Mononuclear cell (primary cell): Measurements from ENCODE around the gene KIF6. TPM values are rescaled to one million over a fixed set of nuclear protein-coding genes. Genes with fewer than 3 reads are reported as not detected.
"Not testable (repeated sequence)": the region's sequence is repeated elsewhere in the genome, so short reads cannot be mapped to it uniquely, and the experiment has no call there.

ENCODE experiments used
- H3K27me3 ChIP-seq: 2 replicates; pipeline ENCODE4 v1.6.0; 2011; ENCODE audit warnings: low read length, control low read depth; ENCODE audit not compliant: insufficient read depth
- H3K4me1 ChIP-seq: 2 replicates; pipeline ENCODE4 v1.5.1; 2011; ENCODE audit warnings: mild to moderate bottlenecking, low read length, control low read depth; ENCODE audit not compliant: insufficient read depth
- H3K4me3 ChIP-seq: 2 replicates; pipeline ENCODE4 v1.5.1; 2011; ENCODE audit warnings: mild to moderate bottlenecking, low read length, moderate library complexity
- H3K9me3 ChIP-seq: 2 replicates; pipeline ENCODE4 v1.5.1; 2011; ENCODE audit warnings: low read depth, mild to moderate bottlenecking, control low read depth, low read length
- total RNA-seq: library from RNA; depleted of rRNA; stranded (reverse); fragments of >200 nt; gene quantifications from one replicate; pipeline ENCODE4 v1.2.3, GENCODE V29; 2012

The KIF6 gene
- total RNA-seq, 1 donor = not detected

- Histone ChIP-seq H3K9me3 (no peaks in the 10 kb centered on the region), H3K27me3 (no peaks in the 10 kb centered on the region), H3K4me3 (no peak overlapping the region), H3K4me1 (no peaks in the 10 kb centered on the region)
Measured at GRCh38 chr6:39693206-39693605, 32.0 kb downstream of the KIF6 start.

GRCh38 chr6:39688494-39688893 lies 36.7 kb downstream of the KIF6 start:
- H3K4me1 ChIP-seq = no peaks in the 10 kb centered on the region
- H3K9me3 ChIP-seq = no peaks in the 10 kb centered on the region
- H3K27me3 ChIP-seq = no peaks in the 10 kb centered on the region
- H3K4me3 ChIP-seq = no peak overlapping the region

GRCh38 chr6:39686976-39687375 lies 38.2 kb downstream of the KIF6 start:
- no peaks in the 10 kb centered on the region for H3K27me3 ChIP-seq
- no peaks in the 10 kb centered on the region for H3K4me1 ChIP-seq
- H3K9me3 ChIP-seq = no peaks in the 10 kb centered on the region

GRCh38 chr6:39685938-39686337 lies 39.3 kb downstream of the KIF6 start:
- H3K4me1 ChIP-seq = no peaks in the 10 kb centered on the region
- no peak overlapping the region for H3K4me3 ChIP-seq
- H3K9me3 ChIP-seq = no peaks in the 10 kb centered on the region
- H3K27me3 ChIP-seq = no peaks in the 10 kb centered on the region

More at GRCh38 chr6:39686976-39687375, 38.2 kb downstream of the KIF6 start:
- no peak overlapping the region for H3K4me3 ChIP-seq

GRCh38 chr6:39685489-39685826 lies 39.8 kb downstream of the KIF6 start:
- H3K27me3 ChIP-seq = no peaks in the 10 kb centered on the region
- H3K9me3 ChIP-seq = no peaks in the 10 kb centered on the region
- H3K4me3 ChIP-seq = no peak overlapping the region
- H3K4me1 ChIP-seq = no peaks in the 10 kb centered on the region

- Histone ChIP-seq H3K4me1 (no peaks in the 10 kb centered on the region), H3K27me3 (no peaks in the 10 kb centered on the region), H3K9me3 (no peaks in the 10 kb centered on the region), H3K4me3 (no peak overlapping the region)
Measured at GRCh38 chr6:39684790-39685488, 40.3 kb downstream of the KIF6 start.

GRCh38 chr6:39681674-39682121 lies 43.5 kb downstream of the KIF6 start:
- no peaks in the 10 kb centered on the region for H3K4me1 ChIP-seq
- no peak overlapping the region for H3K4me3 ChIP-seq
- no peaks in the 10 kb centered on the region for H3K27me3 ChIP-seq
- H3K9me3 ChIP-seq = no peaks in the 10 kb centered on the region

- no peak overlapping the region for H3K4me3 ChIP-seq
- H3K27me3 ChIP-seq = no peaks in the 10 kb centered on the region
- no peaks in the 10 kb centered on the region for H3K9me3 ChIP-seq
Measured at GRCh38 chr6:39678914-39679313, 46.3 kb downstream of the KIF6 start.

GRCh38 chr6:39677318-39677717 lies 47.9 kb downstream of the KIF6 start:
- H3K4me1 ChIP-seq, H3K4me3 ChIP-seq, H3K9me3 ChIP-seq, H3K27me3 ChIP-seq: not testable (repeated sequence)

More at GRCh38 chr6:39678914-39679313, 46.3 kb downstream of the KIF6 start:
- no peaks in the 10 kb centered on the region for H3K4me1 ChIP-seq

- Histone ChIP-seq H3K27me3 (peaks cover 4% of the 10 kb centered on the region), H3K4me1 (no peaks in the 10 kb centered on the region), H3K9me3 (no peaks in the 10 kb centered on the region), H3K4me3 (no peak overlapping the region)
Measured at GRCh38 chr6:39670519-39670918, 54.7 kb downstream of the KIF6 start.

- Histone ChIP-seq H3K27me3 (peaks cover 4% of the 10 kb centered on the region), H3K9me3 (no peaks in the 10 kb centered on the region), H3K4me1 (no peaks in the 10 kb centered on the region), H3K4me3 (no peak overlapping the region)
Measured at GRCh38 chr6:39669973-39670342, 55.2 kb downstream of the KIF6 start.

- Histone ChIP-seq H3K4me3 (no peak overlapping the region), H3K4me1 (no peaks in the 10 kb centered on the region), H3K27me3 (peaks cover 4% of the 10 kb centered on the region), H3K9me3 (no peaks in the 10 kb centered on the region)
Measured at GRCh38 chr6:39669207-39669972, 55.8 kb downstream of the KIF6 start.

- peaks cover 4% of the 10 kb centered on the region for H3K27me3 ChIP-seq
Measured at GRCh38 chr6:39666706-39667489, 58.3 kb downstream of the KIF6 start.

GRCh38 chr6:39665861-39666260 lies 59.3 kb downstream of the KIF6 start:
- Histone ChIP-seq H3K4me1 (no peaks in the 10 kb centered on the region), H3K4me3 (no peak overlapping the region), H3K27me3 (peaks cover under 1% of the 10 kb centered on the region), H3K9me3 (no peaks in the 10 kb centered on the region)

More at GRCh38 chr6:39666706-39667489, 58.3 kb downstream of the KIF6 start:
- Histone ChIP-seq H3K9me3 (no peaks in the 10 kb centered on the region), H3K4me1 (no peaks in the 10 kb centered on the region), H3K4me3 (no peak overlapping the region)

GRCh38 chr6:39664173-39664572 lies 61.0 kb downstream of the KIF6 start:
- Histone ChIP-seq H3K4me3 (no peak overlapping the region), H3K4me1 (no peaks in the 10 kb centered on the region), H3K9me3 (no peaks in the 10 kb centered on the region), H3K27me3 (peaks cover 3% of the 10 kb centered on the region)
